ENCODE measurements around the gene SAP25. TPM values are rescaled to one million over a fixed set of nuclear protein-coding genes. Genes with fewer than 3 reads are reported as not detected.

The SAP25 gene
- total and polyA plus RNA-seq, 2 experiments from 2014 or later = 3.8 to 4.1 TPM

GRCh38 chr7:100568176-100568895, 5.4 kb downstream of the SAP25 start:
- Histone ChIP-seq H4K20me1 (replicated peaks; ENCODE audit: insufficient read depth) (no peaks in the 10 kb centered on the region), H2AFZ (no peak overlapping the region), H3K27me3 (ENCODE audit: insufficient read depth) (peaks cover 13% of the 10 kb centered on the region; the same call in 1 of the 2 replicates), H3K79me2 (replicated peaks; ENCODE audit: insufficient read depth) (no peaks in the 10 kb centered on the region), H3K9me2 (ENCODE audit: insufficient read depth) (no peaks in the 10 kb centered on the region), H3K36me3 (ENCODE audit: insufficient read depth) (no peaks in the 10 kb centered on the region), H3K4me1 (ENCODE audit: insufficient read depth) (peaks cover 36% of the 10 kb centered on the region), H3F3A (replicated peaks; ENCODE audit: low read depth) (peaks cover 12% of the 10 kb centered on the region; the same call in 1 of the 2 replicates), H3K27ac (ENCODE audit: low read depth) (no peak overlapping the region), H3K4me3 (no peak overlapping the region), H3K4me2 (0 out of 2 replicates have a peak overlapping the region, but pooled peaks have one; percentile 89)
- Mint-ChIP-seq H3K4me3 (peak overlapping the region; percentile 67; the same call in 1 of the 3 replicates), H3K36me3 (ENCODE audit: low read depth) (peaks cover 4% of the 10 kb centered on the region), H3K4me1 (peaks cover 47% of the 10 kb centered on the region), H3K9me3 (no peaks in the 10 kb centered on the region), H3K27ac (no peak overlapping the region), H3K27me3 (ENCODE audit: insufficient read depth, low read depth, poor library complexity) (peaks cover 42% of the 10 kb centered on the region)
- DNase-seq (ENCODE audit: low spot score) = no peak
- TF ChIP-seq EZH2 (IDR thresholded peaks at IDR 0.05; ENCODE audit: low read depth, unreplicated experiment) (no peak), POLR2AphosphoS5 (IDR thresholded peaks at IDR 0.05; ENCODE audit: low read depth) (no peak), ZNF114 (CRISPR knock-in tag; IDR thresholded peaks at IDR 0.05) (no peak), ZNF462 (CRISPR knock-in tag; IDR thresholded peaks at IDR 0.05) (no peak), STAT1 (IDR thresholded peaks at IDR 0.05; ENCODE audit: unreplicated experiment) (no peak), NANOG (IDR thresholded peaks at IDR 0.05; ENCODE audit: borderline replicate concordance) (no peak), REST (IDR thresholded peaks at IDR 0.05; ENCODE audit: unreplicated experiment) (no peak), EZH2phosphoT487 (IDR thresholded peaks at IDR 0.05; ENCODE audit: unreplicated experiment) (no peak), CREB1 (CRISPR knock-in tag; IDR thresholded peaks at IDR 0.05; ENCODE audit: low read depth) (no peak), ETS1 (IDR thresholded peaks at IDR 0.05) (no peak), JUNB (IDR thresholded peaks at IDR 0.05; ENCODE audit: unreplicated experiment) (no peak), CTCF (conservative IDR thresholded peaks at IDR 0.05; ENCODE audit: low read depth in 2 of 2) (no peak), ZNF331 (CRISPR knock-in tag; IDR thresholded peaks at IDR 0.05; ENCODE audit: low read depth) (no peak)
- no peak for ATAC-seq
